Mucosa of gallbladder (tissue), 1 donor: Measurements from ENCODE around the gene CLTB. TPM values are rescaled to one million over a fixed set of nuclear protein-coding genes. Genes with fewer than 3 reads are reported as not detected.
"Not testable (repeated sequence)": the region's sequence is repeated elsewhere in the genome, so short reads cannot be mapped to it uniquely, and the experiment has no call there.

Source experiments
- DNase-seq: peaks from one replicate; pipeline ENCODE4 v3.0.0-alpha.2; 2020; ENCODE audit warnings: low spot score
- total RNA-seq: library from RNA; stranded (reverse); gene quantifications from one replicate; pipeline ENCODE4 v1.2.1, GENCODE V29; 2021
- donor health status: DM: no; HTN: no; CAD: no.

The CLTB gene
- total RNA-seq, 1 donor from 2014 or later, result 119 TPM

DNA sequence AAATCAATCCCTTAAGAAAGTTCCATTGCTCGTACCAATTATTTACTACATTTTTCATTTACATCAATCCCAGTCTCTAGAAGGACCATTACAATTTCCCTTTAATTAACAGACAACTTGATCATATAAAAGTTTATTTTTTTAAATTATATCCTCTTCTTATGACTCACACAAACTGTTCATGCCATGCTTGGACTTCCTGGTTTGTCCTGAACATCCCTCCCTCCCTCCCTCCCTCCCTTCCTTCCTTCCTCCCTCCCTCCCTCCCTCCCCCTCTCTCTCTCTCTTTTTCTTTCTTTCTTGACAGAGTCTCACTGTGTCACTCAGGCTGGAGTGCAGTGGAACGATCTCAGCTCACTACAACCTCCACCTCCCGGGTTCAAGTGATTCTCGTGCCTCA lies 11.6 kb upstream of the CLTB start:
- no peak for DNase-seq

DNA sequence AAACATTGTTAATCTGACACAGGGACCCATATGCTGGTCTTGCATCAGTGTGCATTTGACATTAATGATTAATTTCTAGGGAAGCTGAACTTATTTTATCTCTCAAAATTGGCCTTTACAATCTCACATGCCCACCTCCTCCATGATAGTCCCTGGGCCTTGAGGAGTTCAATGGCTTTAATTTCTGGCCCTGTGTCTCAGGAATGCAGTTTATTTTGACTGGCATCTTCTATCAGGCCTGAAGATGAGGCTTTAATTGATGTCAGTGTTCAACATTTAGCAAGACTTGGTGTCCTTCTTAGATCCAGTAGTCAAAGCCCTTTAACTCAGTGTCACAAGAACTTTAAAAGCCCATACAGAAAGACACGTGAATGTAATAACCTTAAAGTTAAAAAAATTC lies 10.5 kb upstream of the CLTB start:
- no peak for DNase-seq

DNA sequence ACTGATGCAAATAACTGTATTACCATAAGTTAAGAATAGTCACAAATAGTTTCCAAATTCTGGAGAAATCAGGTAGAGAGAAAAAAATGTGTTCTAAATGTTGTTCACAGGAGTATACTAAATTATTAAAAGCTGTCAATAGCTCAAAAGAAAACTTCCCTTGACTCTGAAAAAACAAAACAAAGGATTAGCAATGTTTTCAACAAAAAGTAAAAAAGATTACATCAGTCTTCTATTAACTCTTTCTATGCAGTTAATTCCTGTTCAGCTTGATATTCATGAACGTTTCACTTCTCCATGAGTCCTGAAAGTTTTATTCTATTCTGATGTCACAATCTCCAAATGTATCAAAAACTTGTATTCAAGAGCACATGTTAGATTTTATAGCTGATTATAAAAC lies 9.5 kb upstream of the CLTB start:
- no peak for DNase-seq

DNA sequence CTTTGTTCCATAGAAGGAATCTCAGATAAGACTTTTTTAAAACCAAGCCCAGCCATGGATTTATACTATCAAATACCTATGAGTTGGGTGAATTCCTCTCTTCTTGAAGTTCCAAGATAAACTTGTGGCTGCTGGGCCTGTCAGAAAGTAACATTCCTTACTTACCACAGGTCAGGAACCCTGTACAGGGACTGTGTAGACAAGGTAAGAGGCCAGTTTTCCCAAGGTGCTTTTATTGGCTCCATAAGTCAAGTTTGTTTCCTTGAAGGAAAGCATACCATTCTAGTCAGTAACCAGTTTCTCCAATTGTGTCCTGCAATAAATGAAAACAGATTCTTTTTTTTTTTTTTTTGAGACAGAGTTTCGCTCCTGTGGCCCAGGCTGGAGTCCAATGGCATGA lies 8.8 kb upstream of the CLTB start:
- no peak for DNase-seq

DNA sequence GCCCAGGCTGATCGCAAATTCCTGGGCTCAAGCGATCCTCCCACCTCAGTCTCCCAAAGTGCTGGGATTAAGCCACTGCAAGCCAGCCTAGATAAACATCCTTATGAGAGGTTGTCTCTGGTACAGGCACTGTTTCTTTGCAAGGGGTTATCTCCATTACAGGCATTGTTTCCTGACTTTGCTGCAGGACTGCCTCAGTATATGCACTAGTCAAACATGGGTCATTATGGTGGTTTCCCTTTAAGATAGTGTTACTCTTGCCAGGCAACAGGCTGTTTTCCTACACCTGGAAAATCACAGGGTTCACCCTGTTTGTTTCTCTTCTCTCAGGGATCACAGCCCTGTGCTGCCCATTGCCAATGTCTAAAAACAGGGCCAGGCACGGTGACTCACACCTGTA lies 7.8 kb upstream of the CLTB start:
- no peak for DNase-seq

DNA sequence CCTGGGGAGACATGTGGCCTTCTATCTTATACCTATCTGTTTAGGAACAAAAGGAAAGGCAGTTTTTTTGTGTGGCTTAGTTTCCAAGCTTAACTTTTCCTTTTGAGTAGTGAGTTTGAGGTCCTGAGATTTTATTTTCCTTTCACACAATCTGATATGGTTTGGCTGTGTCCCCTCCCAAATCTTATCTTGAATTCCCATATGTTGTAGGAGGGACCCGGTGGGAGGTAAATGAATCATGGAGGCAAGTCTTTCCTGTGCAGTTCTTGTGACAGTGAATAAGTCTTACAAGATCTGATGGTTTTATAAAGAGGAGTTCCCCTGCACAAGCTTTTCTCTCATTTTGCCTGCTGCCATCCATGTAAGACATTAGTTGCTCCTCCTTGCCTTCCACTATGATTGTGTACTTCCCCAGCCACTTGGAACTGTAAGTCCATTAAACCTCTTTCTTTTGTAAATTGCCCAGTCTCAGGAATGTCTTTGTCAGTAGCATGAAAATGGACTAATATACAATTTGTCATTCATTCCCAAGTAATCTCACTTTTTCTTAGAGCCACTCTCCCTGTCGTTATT lies 4.7 kb upstream of the CLTB start:
- no peak for DNase-seq

DNA sequence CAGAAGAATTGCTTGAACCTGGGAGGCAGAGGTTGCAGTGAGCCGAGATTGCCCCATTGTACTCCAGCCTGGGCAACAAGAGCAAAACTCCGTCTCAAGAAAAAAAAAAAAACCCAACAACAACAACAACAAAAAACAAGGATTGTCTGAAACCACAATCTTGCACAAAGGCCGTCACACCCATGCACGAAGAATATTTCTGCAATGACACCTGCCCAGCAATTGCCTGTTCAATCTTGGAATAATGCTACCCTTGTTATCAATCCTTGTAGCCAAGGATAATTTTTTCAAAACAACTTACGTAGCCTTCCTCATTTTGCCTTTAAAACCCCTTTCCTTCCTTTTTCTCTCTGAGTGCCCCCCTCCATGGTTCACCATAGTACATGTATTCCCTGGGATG lies 3.7 kb upstream of the CLTB start:
- no peak for DNase-seq

DNA sequence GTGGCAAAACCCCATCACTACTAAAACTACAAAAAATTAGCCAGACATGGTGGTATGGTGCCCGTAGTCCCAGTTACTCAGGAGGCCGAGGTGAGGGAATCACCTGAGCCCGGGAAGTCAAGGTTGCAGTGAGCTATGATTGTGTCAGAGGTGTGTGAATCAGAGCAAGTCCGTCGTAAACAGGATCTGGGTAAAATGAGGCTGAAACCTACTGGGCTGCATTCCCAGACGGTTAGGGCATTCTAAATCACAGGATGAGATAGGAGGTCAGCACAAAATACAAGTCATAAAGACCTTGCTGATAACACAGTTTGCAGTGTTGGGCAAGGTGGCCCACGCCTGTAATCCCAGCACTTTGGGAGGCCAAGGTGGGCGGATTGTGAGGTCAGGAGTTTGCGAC lies 1.9 kb upstream of the CLTB start:
- no peak for DNase-seq

DNA sequence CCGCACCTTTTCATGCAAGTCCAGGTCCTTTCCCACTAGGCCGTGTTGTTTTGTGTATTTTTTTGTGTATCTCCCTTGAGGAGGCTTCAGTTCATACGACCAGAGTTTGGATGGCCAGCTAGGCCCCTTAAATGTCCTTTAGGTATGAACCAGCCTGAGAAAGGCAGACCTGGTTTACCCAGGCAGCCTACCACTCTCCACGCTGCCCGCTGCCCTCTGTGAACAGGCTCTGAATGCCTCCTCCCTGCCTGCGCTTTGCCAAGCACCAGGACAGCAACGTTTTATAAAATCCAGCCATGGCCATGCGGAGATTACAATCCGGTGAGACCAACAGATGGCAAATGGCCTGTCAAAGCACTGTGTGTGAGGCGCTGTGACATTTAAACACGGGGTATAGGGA lies 626 bp upstream of the CLTB start:
- no peak for DNase-seq

DNA sequence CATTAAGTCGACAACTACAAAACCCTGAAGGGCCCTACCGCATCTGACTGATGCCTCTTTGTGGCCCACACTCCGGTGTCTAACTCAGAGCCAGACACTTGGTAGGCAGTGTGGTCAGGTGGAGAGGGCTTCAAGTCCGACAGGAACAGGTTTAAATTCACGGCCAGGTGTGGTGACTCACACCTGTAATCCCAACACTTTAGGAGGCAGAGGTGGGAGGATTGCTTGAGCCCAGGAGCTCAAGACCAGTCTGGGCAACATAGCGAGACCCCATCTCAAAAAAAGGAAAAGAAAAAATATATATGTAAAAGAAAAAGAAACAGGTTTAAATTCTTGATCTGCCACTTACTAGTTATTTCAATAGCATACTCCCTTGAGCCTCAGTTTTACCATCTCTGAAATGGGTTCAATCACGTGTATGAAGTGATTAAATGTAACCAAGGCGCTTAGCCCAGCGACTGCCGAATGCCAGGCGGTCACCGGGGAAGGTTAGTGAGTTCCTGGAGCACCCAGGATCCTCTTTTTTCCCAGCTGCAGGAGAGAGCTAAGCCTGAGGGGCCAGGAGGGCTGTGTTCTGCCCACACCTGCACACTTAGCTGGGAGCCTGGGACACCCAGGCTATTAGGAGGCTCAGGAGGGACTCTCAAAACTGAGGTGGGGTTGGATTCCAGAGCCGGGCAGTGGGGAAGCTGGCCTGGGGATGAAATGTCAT lies 943 bp downstream of the CLTB start:
- DNase-seq, result no peak

DNA sequence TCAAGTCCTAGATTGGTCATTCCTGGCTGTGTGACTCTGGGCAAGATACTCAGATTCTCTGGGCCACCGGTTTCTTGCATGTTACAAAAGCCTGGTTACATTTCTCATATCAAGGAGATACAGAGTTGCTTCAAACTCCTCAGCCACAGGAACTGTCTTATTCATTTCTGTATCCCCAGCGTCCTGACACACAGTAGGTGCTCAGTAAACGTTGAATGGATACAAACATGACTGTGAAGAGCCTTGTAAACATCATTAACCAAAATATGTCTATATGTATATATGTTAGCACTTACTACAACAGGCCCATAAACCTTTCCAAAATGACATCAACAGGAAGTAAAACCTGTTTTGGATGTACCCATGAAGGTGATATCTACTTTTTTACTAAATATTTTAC lies 1.6 kb downstream of the CLTB start:
- no peak for DNase-seq

DNA sequence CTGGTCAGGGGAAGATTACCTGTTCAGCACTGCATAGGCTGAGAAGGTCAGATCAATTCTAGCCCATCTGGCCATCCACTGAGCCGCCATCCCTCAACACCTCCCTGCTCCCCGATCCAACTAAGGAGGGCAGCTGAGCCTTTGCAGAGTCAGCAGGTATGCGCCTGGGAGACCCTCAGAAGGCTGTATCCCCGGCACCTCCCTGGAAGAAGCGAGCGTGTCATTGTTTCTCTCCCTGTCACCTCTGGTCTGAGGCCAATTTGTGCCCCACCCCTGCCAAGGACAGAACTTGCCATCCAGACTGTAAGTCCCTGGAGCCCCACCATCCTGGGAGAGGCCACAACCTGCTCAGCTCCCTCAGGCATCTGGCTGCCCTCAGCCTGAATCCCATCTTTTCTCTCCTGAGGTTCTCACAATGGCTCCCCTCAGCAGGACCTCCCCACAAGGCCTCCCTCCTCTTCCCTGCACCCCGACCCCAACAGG lies 2.6 kb downstream of the CLTB start:
- no peak for DNase-seq

DNA sequence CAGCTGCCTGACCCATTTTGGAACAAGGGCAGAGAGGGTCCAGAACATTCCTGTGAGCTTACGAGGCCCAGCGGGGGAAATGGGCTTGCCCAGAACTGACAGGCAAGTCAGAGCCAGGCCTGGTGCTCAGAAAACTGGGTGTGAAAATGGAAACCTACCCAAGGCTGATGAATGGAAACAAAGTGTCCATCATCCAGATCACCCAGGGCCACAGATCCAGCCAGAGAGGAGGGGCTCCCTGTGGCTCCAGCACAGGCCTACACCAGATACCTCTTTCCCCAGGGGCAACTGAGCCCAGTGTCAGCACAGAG lies 3.1 kb downstream of the CLTB start:
- DNase-seq, result no peak

DNA sequence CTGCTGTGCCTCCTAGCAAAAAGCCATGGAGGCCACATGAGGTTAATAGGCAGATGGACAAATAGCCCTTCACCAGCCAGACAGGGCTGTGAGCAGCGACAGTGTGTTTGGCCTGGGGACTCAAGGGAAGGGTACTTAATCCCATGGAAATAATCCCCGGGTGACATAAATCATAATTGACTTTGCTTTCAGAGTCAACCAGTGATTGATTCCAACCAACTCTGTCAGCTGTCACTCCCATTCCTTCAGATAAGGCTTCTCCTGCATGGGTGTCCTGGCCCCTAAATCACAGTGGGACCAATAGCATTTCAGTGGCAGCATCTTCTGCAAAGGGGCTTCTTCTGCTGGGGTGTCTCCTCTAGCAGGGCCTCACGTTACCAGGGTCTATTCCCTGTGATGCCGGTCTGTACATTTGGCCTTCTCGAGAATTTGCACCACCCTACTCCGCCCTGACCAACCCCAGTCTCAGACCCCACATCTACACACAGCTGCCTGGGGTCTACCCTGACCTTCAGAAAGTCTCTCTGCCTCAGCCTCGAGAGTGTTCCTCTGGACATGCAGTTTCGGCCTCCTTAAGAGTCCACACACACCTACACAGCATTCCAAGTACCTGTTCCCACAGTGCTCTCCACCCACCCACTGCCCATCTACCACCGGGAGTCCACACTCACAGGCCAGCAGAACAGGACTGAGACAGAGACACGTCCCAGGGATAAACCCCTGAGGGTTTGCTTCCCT lies 3.7 kb downstream of the CLTB start:
- DNase-seq, result no peak

DNA sequence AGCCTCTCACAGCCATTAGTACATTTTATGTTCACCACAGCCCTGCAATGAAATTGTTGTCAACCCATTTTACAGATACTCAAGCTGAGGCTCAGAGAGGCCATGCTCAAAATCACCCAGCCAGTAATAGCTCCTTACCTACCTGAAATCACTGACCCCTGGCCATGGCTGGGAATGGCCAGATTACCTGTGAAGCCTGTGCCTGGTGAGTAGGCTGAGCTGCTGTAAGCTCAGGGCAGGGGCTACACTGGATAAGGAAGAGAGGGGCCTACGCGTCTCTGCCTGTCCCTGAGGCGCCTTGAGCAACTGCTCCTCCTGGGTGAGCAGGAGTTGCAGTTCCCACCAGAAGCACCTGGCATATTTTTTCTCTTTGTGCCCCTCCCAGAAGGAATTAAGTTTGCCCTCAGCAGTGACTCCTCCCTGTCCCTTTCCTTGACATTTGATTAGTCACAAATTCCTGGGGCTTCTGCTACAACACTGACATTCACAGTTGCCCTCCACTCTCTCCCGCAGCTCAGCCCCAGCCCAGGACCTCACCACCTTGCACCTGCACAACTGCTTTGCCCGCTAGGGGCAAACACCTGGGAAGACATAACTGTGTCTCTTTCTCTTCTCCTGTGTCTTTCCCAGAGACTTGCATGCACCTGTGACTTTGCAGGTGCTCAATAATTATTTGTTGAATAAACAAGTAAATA lies 5.7 kb downstream of the CLTB start:
- DNase-seq, result no peak

DNA sequence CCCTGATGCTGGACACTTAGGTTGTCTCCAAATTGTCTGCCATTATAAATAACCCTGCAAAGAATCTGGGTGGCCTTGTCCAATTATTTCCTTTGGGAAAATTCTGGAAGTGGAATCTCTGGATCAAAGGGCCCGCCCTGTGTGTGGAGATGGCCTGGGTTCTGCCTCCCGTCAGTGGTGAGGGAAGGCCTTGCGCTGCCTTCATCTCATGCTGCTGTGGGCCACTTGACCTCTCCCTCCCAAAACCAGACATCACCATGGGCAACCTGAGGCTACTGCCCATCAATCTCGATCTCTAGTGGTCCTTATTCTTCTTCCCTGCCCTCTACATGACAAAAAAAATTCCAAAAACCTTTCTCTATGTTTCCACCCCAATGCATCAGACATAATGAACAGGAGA lies 6.6 kb downstream of the CLTB start:
- DNase-seq, result no peak

DNA sequence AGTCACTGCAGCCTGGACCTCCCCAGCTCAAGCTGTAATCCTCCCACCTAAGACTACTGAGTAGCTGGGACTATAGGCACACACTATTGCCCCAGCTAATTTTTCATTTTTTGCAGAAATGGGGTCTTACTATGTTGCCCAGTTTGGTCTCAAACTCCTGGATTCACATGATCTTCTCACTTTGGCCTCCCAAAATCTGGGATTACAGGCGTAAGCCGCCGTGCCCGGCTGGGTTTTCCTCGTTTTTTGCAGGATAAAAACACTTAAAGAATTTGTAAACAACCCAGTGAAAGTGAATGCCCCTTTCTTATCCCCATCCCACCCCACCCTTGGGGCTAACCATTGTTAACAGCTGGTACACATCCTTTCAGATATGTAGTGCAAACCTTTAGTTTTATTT lies 7.7 kb downstream of the CLTB start:
- no peak for DNase-seq

DNA sequence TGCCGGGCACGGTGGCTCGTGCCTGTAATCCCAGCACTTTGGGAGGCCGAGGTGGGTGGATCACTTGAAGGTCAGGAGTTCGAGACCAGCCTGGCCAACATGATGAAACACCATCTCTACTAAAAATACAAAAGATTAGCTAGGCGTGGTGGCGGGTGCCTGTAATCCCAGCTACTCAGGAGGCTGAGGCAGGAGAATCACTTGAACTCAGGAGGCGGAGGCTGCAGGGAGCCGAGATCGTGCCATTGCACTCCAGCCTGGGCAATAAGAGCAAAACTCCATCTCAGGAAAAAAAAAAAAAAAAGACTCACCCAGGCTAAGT lies 8.1 kb downstream of the CLTB start:
- DNase-seq, result not testable (repeated sequence)

DNA sequence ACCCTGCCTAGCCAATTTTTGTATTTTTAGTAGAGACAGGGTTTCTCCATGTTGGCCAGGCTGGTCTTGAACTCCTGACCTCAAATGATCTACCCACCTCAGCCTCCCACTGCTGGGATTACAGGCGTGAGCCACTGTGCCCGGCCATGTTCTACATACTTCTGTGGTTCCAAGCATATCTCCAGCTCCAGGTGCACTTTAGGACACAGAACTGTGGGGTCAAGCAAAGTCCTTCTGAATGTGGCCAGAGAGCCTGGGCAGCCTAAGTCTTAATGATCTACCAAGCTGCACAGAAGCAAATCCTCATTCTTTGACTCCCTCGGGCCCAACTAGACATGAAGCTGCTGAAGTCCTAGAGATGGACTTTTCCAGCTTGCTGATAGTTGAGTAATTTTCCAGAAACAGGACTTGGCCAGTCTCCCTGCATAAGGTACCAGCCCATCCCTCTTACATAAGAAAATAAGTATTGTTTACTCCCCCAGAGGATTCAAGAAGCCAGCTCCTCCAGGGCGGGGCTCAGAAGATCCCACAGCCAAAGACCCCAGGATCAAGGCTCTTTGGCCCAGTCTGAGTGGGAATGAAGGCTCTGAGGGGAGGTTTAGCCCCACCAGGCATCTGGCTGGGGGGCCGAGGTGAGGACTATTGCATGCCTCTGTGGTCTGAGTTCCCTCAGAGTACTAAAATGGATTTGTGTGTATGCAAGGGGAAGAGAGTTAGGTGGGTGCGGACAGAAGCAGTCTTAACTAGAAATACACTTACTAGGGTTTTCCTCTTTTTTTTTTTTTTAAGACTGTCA lies 8.7 kb downstream of the CLTB start:
- no peak for DNase-seq

DNA sequence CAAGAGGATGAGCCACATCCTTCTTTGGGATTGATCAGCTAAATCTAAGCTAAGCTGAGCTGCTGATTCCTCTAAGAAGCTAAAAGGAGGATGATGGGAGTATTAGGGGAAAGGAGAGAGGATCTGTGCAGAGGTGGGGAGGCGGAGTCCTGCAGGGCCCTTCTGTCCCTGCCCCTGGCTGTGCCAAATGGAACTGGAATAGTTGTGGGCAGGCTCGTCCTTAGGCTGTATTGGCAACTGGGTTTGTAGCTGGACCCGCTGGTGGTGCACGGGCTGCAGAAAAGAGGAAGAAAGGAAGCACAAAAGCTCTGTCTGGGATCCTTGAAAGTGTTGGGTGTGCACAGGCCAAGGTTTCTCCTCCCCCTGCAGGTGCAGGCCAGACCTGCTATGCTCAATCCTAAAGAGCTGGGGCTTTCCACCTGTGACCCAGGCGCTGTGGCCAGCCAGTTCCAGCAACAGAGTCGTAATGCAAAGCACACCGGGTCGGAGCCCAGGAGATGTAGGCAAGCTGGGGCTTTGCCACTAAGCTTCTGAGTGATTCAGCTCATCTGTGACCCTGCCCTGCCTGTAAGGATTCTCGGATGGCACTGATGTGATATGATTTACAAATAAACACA lies 9.8 kb downstream of the CLTB start:
- DNase-seq, result no peak

DNA sequence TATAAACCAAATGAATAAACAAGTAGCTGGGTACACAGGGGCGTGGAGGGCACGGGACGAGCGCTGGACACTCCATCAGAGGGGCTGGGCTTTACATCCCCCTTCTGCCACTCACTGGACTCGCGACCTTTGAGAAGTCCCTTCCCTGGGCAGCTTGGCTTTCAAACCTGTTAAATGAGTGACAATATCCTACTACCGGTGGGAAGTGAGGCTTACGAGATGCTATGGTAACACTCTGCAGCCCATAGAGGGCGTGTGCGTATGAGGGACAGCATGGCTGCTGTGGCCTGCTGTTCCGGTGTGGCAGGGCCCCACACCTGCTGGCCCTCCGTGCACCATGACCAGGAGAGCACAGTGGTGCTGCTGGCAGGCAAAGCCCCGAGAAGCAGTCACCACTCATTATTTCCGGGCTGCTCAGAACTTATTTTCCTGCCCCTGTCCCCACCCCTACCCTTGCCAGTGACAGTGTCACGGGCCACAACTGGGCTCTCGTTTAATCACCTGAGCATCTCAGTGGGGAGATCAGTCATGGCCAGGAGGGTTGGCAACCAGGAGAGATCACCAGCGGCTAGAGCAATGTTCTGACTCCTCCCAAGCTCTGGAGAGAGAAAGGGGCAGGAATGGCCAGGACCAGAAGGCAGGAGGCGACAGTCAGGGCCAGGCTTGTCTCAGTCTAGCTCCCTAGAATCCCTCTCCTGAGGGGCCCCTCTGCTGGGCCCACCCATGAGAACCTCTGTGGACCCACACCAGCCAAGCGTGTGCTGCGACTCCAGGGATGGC lies 10.5 kb downstream of the CLTB start:
- no peak for DNase-seq
